Thymus (tissue), 11 donors: Measurements from ENCODE around the gene CACNA1B. TPM values are rescaled to one million over a fixed set of nuclear protein-coding genes. Genes with fewer than 3 reads are reported as not detected.
"Not testable (repeated sequence)": the region's sequence is repeated elsewhere in the genome, so short reads cannot be mapped to it uniquely, and the experiment has no call there.

Experiments
- DNase-seq, 9 donors: peaks; one replicate each; pipeline ENCODE4 v3.0.0-alpha.2; 2013; ENCODE audit warnings: low spot score in 9 of 9, low read depth in 6 of 9, missing footprints in 1 of 9
- H3K27ac ChIP-seq, 2 donors: one replicate each; pipeline ENCODE4 v1.5.1; 2013; ENCODE audit warnings: control low read depth in 1 of 2, low read depth in 1 of 2, low read length in 1 of 2, mild to moderate bottlenecking in 1 of 2, moderate library complexity in 1 of 2
- H3K27me3 ChIP-seq, 2 donors: one replicate each; pipeline ENCODE4 v1.5.1; 2013; ENCODE audit warnings: low read length in 1 of 2; ENCODE audit not compliant: control insufficient read depth in 2 of 2, insufficient read depth in 1 of 2
- H3K36me3 ChIP-seq, 2 donors: one replicate each; pipeline ENCODE4 v1.5.1; 2013; ENCODE audit warnings: low read length in 1 of 2, mild to moderate bottlenecking in 1 of 2, moderate library complexity in 1 of 2; ENCODE audit not compliant: control insufficient read depth in 2 of 2, insufficient read depth in 2 of 2
- H3K4me1 ChIP-seq, 2 donors: one replicate each; pipeline ENCODE4 v1.5.1; 2013; ENCODE audit warnings: low read length in 2 of 2; ENCODE audit not compliant: control insufficient read depth in 2 of 2, insufficient read depth in 2 of 2
- H3K4me3 ChIP-seq, 2 donors: one replicate each; pipeline ENCODE4 v1.5.1; 2013; ENCODE audit warnings: low read length in 2 of 2, control low read depth in 1 of 2, mild to moderate bottlenecking in 1 of 2
- H3K9me3 ChIP-seq, 2 donors: one replicate each; pipeline ENCODE4 v1.5.1; 2013; ENCODE audit warnings: low read length in 1 of 2, mild to moderate bottlenecking in 1 of 2; ENCODE audit not compliant: control insufficient read depth in 2 of 2, insufficient read depth in 1 of 2
- WGBS: extraction: QIAGEN DNeasy Blood & Tissue Kit; methylation state at CpG from one replicate; pipeline ENCODE4 v1.1.7; 2013; 5-methylcytosine and 5-hydroxymethylcytosine counted together
- polyA plus RNA-seq: library from polyadenylated mRNA; stranded (reverse); fragments of 200-250 nt; gene quantifications from one replicate; pipeline ENCODE4 v1.2.3, GENCODE V29; 2013
- total RNA-seq: library from RNA; stranded (reverse); fragments of 120-200 nt; gene quantifications from one replicate; pipeline ENCODE4 v1.2.4, GENCODE V29; 2013
- donor health status: healthy.

CACNA1B gene
- total and polyA plus RNA-seq, 2 donors = 0.11 to 1.1 TPM

DNA sequence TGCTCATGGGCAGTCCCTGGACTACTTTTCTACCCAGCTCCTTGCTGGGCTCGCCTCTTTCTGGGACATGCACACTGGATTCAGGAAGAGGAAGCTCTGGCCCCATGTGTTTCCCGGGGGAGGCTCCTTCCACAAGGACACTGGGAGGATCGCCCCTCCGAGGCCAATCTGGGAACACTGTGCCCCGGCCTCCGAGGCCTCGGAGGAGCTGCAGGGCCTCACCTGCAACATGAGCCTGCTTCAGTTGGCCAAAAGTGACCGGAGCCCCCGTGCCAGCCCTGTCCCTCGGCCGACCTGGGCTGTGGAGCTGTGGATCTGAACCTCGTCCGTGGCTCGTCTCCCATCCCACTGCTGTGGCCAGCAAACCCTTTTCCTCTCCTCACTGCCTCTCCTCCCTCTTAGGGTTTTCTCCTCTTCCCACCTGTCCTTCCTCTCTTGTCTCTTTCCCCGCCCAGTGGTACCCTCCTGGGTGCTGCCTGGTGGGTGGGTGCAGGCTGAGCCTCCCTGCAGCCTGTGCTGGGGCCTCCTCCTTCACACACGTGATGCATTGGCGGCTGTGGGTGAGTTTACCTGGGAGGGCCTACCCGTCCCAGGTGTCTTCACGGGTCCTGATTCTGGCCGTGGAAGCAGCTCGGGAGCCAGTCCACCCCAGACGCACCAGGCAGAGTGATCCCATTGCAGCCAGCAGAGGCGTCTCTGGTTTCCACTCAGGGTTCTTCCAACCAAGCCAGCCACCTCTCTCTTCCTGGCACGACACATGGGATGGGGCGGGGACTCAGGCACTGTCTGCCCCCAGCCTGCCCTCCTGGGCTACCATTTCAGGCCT is 241.8 kb downstream of the CACNA1B start:
- H3K27me3 ChIP-seq = no peaks in the 10 kb centered on the region
- no peak overlapping the region for H3K27ac ChIP-seq
- H3K4me3 ChIP-seq = no peak overlapping the region
- 95% methylated on average over 25 of the region's 25 CpGs for WGBS
- H3K36me3 ChIP-seq = no peaks in the 10 kb centered on the region
- H3K4me1 ChIP-seq = no peaks in the 10 kb centered on the region
- DNase-seq = no peak
- peaks cover 0 to 17% of the 10 kb centered on the region in 2 donors for H3K9me3 ChIP-seq

DNA sequence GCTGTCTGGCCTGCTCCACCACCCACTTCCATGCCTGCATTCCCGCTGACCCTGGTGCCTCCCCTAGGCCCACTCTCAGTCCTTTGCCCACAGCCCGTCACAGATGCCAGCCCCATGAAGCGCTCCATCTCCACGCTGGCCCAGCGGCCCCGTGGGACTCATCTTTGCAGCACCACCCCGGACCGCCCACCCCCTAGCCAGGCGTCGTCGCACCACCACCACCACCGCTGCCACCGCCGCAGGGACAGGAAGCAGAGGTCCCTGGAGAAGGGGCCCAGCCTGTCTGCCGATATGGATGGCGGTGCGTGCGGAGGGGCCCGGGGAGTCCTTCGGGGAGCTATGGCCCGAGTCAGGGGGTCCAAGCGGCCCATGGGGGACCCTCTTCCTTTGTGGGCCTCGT is 242.5 kb downstream of the CACNA1B start:
- Histone ChIP-seq H3K4me1 (no peaks in the 10 kb centered on the region), H3K27me3 (no peaks in the 10 kb centered on the region), H3K4me3 (no peak overlapping the region), H3K36me3 (no peaks in the 10 kb centered on the region), H3K27ac (no peak overlapping the region), H3K9me3 (peaks cover 0 to 17% of the 10 kb centered on the region in 2 donors)
- 97% methylated on average over 23 of the region's 23 CpGs for WGBS
- DNase-seq = no peak

DNA sequence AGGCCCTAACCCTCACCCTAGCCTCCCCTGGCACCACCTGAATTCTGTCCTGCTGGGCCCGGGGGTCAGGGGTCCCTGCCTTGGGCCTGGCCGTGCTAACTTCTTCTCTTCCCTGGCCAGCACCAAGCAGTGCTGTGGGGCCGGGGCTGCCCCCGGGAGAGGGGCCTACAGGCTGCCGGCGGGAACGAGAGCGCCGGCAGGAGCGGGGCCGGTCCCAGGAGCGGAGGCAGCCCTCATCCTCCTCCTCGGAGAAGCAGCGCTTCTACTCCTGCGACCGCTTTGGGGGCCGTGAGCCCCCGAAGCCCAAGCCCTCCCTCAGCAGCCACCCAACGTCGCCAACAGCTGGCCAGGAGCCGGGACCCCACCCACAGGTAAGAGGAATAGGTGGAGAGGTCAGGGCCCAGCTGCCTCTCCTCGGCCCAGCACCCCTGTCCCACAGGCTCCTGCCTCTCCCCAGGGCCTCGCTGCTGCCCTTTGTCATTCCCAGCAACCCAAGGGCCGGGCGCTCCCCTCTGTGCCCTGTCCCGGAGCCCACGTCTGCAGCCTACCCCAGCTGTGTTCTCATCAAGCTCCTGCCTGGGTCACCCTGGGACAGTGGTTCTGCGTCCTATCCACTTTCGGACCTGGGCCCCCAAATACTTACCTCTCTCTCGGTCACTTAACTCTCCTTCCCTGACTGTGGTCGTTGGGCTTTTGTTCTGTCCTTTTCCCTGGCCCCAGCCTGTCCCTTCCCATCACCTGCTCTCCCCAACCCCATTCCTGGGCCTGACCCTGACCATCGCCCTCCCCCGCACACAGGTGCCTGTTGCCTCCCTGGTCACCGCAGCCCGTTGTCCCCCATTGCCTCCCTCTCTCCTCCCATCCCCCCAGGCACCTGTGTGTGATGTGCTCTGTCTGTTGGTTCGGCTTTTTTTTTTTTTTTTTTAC is 243.2 kb downstream of the CACNA1B start:
- Histone ChIP-seq H3K4me1 (no peaks in the 10 kb centered on the region), H3K9me3 (peaks cover 0 to 18% of the 10 kb centered on the region in 2 donors), H3K27me3 (no peaks in the 10 kb centered on the region), H3K4me3 (no peak overlapping the region), H3K36me3 (no peaks in the 10 kb centered on the region), H3K27ac (no peak overlapping the region)
- WGBS = 96% methylated on average over 36 of the region's 36 CpGs
- no peak for DNase-seq

DNA sequence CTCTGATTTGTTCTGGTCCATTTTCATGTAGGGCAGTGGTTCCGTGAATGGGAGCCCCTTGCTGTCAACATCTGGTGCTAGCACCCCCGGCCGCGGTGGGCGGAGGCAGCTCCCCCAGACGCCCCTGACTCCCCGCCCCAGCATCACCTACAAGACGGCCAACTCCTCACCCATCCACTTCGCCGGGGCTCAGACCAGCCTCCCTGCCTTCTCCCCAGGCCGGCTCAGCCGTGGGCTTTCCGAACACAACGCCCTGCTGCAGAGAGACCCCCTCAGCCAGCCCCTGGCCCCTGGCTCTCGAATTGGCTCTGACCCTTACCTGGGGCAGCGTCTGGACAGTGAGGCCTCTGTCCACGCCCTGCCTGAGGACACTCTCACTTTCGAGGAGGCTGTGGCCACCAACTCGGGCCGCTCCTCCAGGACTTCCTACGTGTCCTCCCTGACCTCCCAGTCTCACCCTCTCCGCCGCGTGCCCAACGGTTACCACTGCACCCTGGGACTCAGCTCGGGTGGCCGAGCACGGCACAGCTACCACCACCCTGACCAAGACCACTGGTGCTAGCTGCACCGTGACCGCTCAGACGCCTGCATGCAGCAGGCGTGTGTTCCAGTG is 244.0 kb downstream of the CACNA1B start:
- Histone ChIP-seq H3K27ac (no peak overlapping the region), H3K9me3 (peaks cover 0 to 22% of the 10 kb centered on the region in 2 donors), H3K36me3 (no peaks in the 10 kb centered on the region), H3K27me3 (no peaks in the 10 kb centered on the region), H3K4me3 (no peak overlapping the region), H3K4me1 (no peaks in the 10 kb centered on the region)
- WGBS = 96% methylated on average over 32 of the region's 32 CpGs
- DNase-seq = no peak

DNA sequence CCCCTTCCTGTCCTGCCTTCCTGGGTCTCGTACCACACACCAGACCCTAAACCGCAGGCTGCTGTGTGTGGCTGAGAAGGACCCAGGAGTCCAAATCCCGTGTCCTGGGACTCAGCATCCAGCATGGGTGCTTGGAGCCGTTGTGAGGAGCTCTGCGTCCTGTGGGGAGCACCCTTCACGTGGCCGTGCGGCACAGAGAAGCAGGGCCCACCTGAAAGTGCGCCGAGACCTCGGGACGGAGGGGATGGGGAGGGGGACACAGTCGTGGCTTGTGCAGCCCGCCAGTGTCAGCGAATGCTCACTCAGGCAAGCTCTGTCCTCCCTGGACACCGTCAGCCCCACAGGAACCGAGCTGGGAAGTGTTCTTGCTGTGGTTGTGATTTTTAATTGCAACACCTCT is 244.6 kb downstream of the CACNA1B start:
- WGBS = 82% methylated on average over 17 of the region's 17 CpGs
- Histone ChIP-seq H3K36me3 (no peaks in the 10 kb centered on the region), H3K9me3 (peaks cover 0 to 22% of the 10 kb centered on the region in 2 donors), H3K4me3 (no peak overlapping the region), H3K4me1 (no peaks in the 10 kb centered on the region), H3K27ac (no peak overlapping the region), H3K27me3 (no peaks in the 10 kb centered on the region)
- DNase-seq = no peak

DNA sequence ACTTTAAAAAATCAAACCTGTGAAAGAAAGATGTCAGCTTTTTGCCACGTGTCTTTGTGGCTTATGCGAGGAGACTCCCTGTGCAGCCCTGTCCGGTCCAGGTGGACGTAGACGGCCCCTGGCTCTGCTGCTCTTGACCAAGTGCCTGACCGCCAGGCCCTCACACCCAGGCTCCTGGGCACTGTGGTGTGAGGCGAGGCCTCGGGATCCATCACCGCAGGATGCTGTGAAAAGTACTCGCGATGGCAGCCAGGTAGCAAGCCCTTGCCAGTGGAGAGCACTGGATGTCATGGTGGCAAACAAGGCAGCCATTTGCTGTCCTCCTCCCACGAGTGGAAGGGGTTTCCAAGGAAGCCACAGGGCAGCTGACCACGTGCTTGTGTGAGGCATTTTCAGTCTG is 245.1 kb downstream of the CACNA1B start:
- Histone ChIP-seq H3K27me3 (no peaks in the 10 kb centered on the region), H3K4me1 (no peaks in the 10 kb centered on the region), H3K27ac (no peak overlapping the region), H3K4me3 (no peak overlapping the region), H3K36me3 (no peaks in the 10 kb centered on the region), H3K9me3 (peaks cover 0 to 22% of the 10 kb centered on the region in 2 donors)
- 69% methylated on average over 13 of the region's 13 CpGs for WGBS
- no peak for DNase-seq

DNA sequence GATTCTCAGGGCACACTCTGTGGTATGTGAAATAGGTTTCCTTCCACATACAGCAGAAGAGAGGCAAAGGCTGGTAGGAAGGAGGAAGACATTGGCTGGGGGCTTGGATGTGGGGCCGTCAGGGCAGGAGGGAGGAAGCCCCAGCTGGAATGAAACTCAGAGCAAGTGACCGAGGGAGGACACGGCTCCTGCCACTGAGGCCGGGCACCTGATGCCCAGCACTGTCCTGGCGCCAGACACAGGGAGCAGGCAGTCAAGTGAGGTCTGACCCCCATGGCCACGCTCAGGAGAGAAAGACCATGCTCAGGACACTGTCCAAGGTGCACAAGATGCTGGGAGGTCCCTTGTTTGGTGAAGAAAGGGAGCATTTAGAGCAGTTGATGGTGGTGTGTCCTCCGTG is 245.5 kb downstream of the CACNA1B start:
- no peaks in the 10 kb centered on the region for H3K27me3 ChIP-seq
- no peaks in the 10 kb centered on the region for H3K4me1 ChIP-seq
- no peak overlapping the region for H3K27ac ChIP-seq
- H3K36me3 ChIP-seq = no peaks in the 10 kb centered on the region
- WGBS = 92% methylated on average over 7 of the region's 7 CpGs
- peaks cover 0 to 22% of the 10 kb centered on the region in 2 donors for H3K9me3 ChIP-seq
- H3K4me3 ChIP-seq = no peak overlapping the region
- no peak for DNase-seq

DNA sequence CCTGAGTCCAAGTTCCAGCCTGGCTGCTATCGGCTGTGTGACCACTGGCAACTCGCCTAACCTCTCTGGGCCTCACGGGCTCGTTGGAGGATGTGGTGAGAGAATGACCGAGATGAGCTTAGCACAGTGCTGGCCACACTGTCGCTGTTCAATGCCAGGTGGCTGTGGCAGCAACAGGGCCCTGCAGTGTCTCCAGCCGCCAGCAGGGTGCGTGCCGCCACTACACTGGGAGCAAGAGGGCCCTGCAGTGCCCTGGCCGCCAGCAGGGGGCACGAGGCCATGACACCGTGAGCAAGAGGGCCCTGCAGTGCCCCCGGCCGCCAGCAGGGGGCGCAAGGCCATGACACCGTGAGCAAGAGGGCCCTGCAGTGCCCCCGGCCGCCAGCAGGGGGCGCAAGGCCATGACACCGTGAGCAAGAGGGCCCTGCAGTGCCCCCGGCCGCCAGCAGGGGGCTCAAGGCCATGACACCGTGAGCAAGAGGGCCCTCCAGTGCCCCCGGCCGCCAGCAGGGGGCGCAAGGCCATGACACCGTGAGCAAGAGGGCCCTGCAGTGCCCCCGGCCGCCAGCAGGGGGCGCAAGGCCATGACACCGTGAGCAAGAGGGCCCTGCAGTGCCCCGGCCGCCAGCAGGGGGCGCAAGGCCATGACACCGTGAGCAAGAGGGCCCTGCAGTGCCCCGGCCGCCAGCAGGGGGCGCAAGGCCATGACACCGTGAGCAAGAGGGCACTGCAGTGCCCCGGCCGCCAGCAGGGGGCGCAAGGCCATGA is 248.7 kb downstream of the CACNA1B start:
- not testable (repeated sequence) for H3K27ac ChIP-seq, H3K36me3 ChIP-seq, DNase-seq, H3K4me3 ChIP-seq, H3K27me3 ChIP-seq, H3K4me1 ChIP-seq
- peaks cover 0 to 17% of the 10 kb centered on the region in 2 donors for H3K9me3 ChIP-seq
- WGBS = 70% methylated on average over 15 of the region's 42 CpGs
